MCF 10A (cell line): Measurements from ENCODE around the gene ACBD5. TPM values are rescaled to one million over a fixed set of nuclear protein-coding genes. Genes with fewer than 3 reads are reported as not detected.

Experiments
- BruUV-seq: library from RNA; stranded (reverse); fragments of 400-500 nt; replicated peaks from 2 replicates; lab custom pipeline; 2021; lab: Mats Ljungman, UMichigan
- CTCF ChIA-PET: fragments of 300-600 bp; sonication (Branson Sonifier 250); formaldehyde crosslinking; extraction: SDS; loops from one replicate; lab custom pipeline; 2021; ENCODE audit warnings: antibody characterized with exemption, inconsistent platforms; lab: Yijun Ruan, JAX
- POLR2A ChIA-PET: fragments of 300-600, 350-650 bp; sonication (Branson Sonifier 250); formaldehyde crosslinking; extraction: SDS; loops from one replicate; lab custom pipeline; 2020; ENCODE audit warnings: antibody characterized with exemption, inconsistent platforms; lab: Yijun Ruan, JAX
- DNase-seq: peaks from one replicate; pipeline ENCODE4 v3.0.0-alpha.2; 2018; ENCODE audit not compliant: unreplicated experiment
- H3K27ac Mint-ChIP-seq: one replicate; pipeline ENCODE4 v1.8.0; 2022; ENCODE audit warnings: mild to moderate bottlenecking, low read depth, mixed read lengths; ENCODE audit not compliant: unreplicated experiment
- H3K27me3 Mint-ChIP-seq: one replicate; pipeline ENCODE4 v1.8.0; 2022; ENCODE audit warnings: mixed read lengths; ENCODE audit not compliant: insufficient read depth, unreplicated experiment
- H3K36me3 Mint-ChIP-seq: one replicate; pipeline ENCODE4 v1.8.0; 2022; ENCODE audit warnings: mild to moderate bottlenecking, moderate library complexity, mixed read lengths; ENCODE audit not compliant: insufficient read depth, unreplicated experiment
- H3K4me1 Mint-ChIP-seq: one replicate; pipeline ENCODE4 v1.8.0; 2022; ENCODE audit warnings: mixed read lengths; ENCODE audit not compliant: insufficient read depth, unreplicated experiment
- H3K4me3 Mint-ChIP-seq: one replicate; pipeline ENCODE4 v1.8.0; 2022; ENCODE audit warnings: mild to moderate bottlenecking, moderate library complexity, mixed read lengths; ENCODE audit not compliant: unreplicated experiment
- H3K9me3 Mint-ChIP-seq: one replicate; pipeline ENCODE4 v1.8.0; 2022; ENCODE audit warnings: mixed read lengths; ENCODE audit not compliant: unreplicated experiment
- intact Hi-C: fragments of 100-400 bp; cut with micrococcal nuclease; formaldehyde crosslinking; loops from 2 replicates; pipeline ENCODE4 v1.14.1; 2022
- total RNA-seq: library from RNA; stranded (reverse); gene quantifications from 2 replicates; pipeline ENCODE4 v1.2.3, GENCODE V29; 2022
- TF ChIP-seq, protein P1 (sequence below): fragments of 200-600 bp; IDR thresholded peaks from one replicate; pipeline ENCODE4 v1.8.0; 2022; ENCODE audit warnings: antibody characterized with exemption, mild to moderate bottlenecking; ENCODE audit not compliant: unreplicated experiment

The ACBD5 gene
- total RNA-seq, 1 experiment from 2014 or later = 22.2 TPM

DNA sequence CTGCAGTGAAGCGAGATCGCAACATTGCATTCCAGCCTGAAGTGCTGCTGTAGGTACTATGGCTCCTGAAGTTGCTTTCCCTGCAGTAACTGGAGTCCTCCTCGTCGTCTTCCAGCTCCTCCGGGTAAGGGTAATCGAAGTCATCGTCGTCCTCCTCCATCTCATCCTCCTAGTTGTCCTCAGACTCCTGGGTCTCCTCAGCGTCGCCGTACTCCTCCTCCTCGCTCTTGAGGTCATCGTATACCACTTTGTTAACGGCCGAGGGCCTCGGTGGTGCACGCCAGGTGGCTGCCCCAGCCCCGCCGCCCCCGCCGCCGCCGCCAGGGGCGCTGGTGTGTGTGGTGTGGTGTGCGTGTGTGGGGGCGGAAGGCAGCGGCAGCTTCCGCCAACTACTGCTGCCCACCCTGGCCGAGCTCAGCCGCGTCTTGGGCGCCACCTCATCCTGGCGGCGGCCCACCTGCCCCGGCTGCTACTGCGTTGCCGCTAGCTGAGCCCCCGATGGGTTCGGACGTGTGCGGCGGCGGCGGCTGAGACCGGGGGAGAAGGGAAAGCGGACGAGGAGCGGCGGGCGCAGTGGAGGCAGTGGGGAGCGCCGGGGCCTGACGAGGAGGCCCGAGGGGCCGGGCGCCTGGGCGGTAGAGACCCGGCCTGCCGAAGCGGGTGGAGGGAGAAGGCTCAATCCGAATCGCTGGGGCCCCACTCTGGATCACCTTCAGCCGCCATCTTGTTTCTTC, 11.8 kb upstream of the ACBD5 start:
- no peak for DNase-seq
- intact Hi-C loops = no loop called here
- TF ChIP-seq, protein P1, sequence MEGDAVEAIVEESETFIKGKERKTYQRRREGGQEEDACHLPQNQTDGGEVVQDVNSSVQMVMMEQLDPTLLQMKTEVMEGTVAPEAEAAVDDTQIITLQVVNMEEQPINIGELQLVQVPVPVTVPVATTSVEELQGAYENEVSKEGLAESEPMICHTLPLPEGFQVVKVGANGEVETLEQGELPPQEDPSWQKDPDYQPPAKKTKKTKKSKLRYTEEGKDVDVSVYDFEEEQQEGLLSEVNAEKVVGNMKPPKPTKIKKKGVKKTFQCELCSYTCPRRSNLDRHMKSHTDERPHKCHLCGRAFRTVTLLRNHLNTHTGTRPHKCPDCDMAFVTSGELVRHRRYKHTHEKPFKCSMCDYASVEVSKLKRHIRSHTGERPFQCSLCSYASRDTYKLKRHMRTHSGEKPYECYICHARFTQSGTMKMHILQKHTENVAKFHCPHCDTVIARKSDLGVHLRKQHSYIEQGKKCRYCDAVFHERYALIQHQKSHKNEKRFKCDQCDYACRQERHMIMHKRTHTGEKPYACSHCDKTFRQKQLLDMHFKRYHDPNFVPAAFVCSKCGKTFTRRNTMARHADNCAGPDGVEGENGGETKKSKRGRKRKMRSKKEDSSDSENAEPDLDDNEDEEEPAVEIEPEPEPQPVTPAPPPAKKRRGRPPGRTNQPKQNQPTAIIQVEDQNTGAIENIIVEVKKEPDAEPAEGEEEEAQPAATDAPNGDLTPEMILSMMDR = no peak
- POLR2A ChIA-PET = no interaction called here
- Mint-ChIP-seq H3K9me3 (no peaks in the 10 kb centered on the region), H3K27ac (no peak overlapping the region), H3K36me3 (no peaks in the 10 kb centered on the region), H3K4me3 (no peak overlapping the region), H3K4me1 (no peaks in the 10 kb centered on the region), H3K27me3 (no peaks in the 10 kb centered on the region)
- BruUV-seq = no TSS peak
- CTCF ChIA-PET = no interaction called here

DNA sequence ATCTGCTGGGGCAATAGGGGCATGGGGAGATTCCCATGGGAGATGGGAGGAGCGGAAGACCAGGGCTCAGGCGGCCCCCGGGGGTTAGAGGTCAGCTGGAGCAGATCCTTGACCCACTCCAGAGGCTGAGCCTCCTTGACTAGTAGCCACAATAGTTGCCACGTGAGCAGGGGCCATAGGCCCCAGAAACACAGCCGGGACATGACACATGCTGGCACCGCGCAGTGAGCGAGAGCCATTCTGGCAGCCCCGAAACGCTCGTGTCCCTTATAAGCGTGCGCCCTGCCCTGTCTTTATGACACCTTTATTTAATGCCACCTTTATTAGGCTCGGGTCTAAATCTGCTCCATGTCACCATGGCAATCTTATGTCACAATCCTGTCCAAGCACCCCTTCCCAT, 11.0 kb upstream of the ACBD5 start:
- no peak overlapping the region for H3K4me3 Mint-ChIP-seq
- CTCF ChIA-PET = no interaction called here
- POLR2A ChIA-PET = no interaction called here

DNA sequence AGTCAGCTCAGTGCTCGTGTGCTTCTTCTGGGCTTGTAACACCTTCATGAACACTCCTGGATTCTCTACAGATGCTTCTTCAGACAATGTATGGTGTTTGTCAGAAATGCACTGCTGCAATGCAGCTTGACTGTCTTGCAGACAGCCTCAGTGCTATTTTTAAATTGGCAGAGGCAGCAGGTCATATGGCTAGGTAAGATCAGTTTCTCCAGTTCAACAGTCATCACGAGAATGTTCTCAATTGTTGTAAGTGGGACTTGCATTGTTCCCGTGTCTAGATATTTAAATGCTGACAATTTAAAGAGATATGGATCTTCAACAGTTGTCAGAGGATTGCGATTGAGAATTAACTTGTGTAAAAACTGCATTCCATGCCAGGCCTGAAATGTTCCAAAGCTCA, 7.6 kb upstream of the ACBD5 start:
- CTCF ChIA-PET = no interaction called here

More for the DNA sequence above, 11.0 kb upstream of the ACBD5 start:
- Mint-ChIP-seq H3K4me1 (no peaks in the 10 kb centered on the region), H3K27me3 (no peaks in the 10 kb centered on the region), H3K27ac (no peak overlapping the region), H3K9me3 (no peaks in the 10 kb centered on the region), H3K36me3 (no peaks in the 10 kb centered on the region)
- TF ChIP-seq, protein P1 = no peak
- BruUV-seq = no TSS peak
- intact Hi-C loops = no loop called here
- DNase-seq = no peak

DNA sequence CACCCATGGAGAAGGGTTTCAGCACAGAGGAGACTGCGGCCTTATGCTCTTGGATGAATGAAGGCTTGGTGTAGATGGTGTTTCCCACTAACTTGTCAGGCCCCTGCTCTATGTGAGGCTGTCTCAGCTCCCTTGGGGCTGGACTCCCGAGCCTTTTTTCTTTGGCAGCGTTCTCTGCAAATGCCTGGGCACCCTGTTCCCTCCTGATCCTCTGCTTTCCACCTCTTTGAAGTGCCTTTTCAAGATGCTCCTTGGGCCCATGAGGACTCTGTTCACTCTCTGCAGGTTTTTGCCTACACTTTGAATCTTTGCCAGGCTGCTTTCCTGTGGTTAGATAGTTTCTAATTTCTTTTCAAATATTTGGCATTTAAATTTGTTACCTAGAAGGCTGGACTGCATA, 6.8 kb upstream of the ACBD5 start:
- Mint-ChIP-seq H3K27ac (no peak overlapping the region), H3K4me1 (no peaks in the 10 kb centered on the region), H3K9me3 (no peaks in the 10 kb centered on the region), H3K4me3 (no peak overlapping the region), H3K27me3 (no peaks in the 10 kb centered on the region), H3K36me3 (peaks cover 6% of the 10 kb centered on the region)
- DNase-seq = no peak
- intact Hi-C loops = loop anchor here (10.0 kb wide), 1 partner anchor 257 kb away; the partner anchor contains the start of gene RAB18
- ChIA-PET CTCF (no interaction called here), POLR2A (no interaction called here)
- TF ChIP-seq, protein P1 = no peak
- no TSS peak for BruUV-seq

More for the DNA sequence above, 7.6 kb upstream of the ACBD5 start:
- H3K4me1 Mint-ChIP-seq = no peaks in the 10 kb centered on the region
- H3K4me3 Mint-ChIP-seq = no peak overlapping the region
- POLR2A ChIA-PET = no interaction called here
- intact Hi-C loops = loop anchor here (10.0 kb wide), 1 partner anchor 257 kb away; the partner anchor contains the start of gene RAB18
- no peak overlapping the region for H3K27ac Mint-ChIP-seq
- no peaks in the 10 kb centered on the region for H3K9me3 Mint-ChIP-seq
- TF ChIP-seq, protein P1 = no peak
- no peaks in the 10 kb centered on the region for H3K27me3 Mint-ChIP-seq
- no TSS peak for BruUV-seq
- no peaks in the 10 kb centered on the region for H3K36me3 Mint-ChIP-seq
- no peak for DNase-seq
